ENCODE results near the gene TRNT1.

TRNT1 gene

GRCh38 chr3:3102751-3103150 is 24.0 kb upstream of the TRNT1 start:
- no peak for DNase-seq (ENCODE audit: low read depth)
- TF ChIP-seq CTCF (IDR thresholded peaks at IDR 0.05; ENCODE audit: control insufficient read depth, insufficient read depth, low read depth, low read length, missing control alignments): no peak
- no peak overlapping the region for H3K4me3 ChIP-seq (ENCODE audit: control insufficient read depth, low read depth, low read length)

GRCh38 chr3:3105246-3105645 is 21.5 kb upstream of the TRNT1 start:
- DNase-seq (ENCODE audit: low read depth): no peak
- no peak overlapping the region for H3K4me3 ChIP-seq (ENCODE audit: control insufficient read depth, low read depth, low read length)
- TF ChIP-seq CTCF (IDR thresholded peaks at IDR 0.05; ENCODE audit: control insufficient read depth, insufficient read depth, low read depth, low read length, missing control alignments): no peak

GRCh38 chr3:3105815-3106214 is 20.9 kb upstream of the TRNT1 start:
- TF ChIP-seq CTCF (IDR thresholded peaks at IDR 0.05; ENCODE audit: control insufficient read depth, insufficient read depth, low read depth, low read length, missing control alignments): no peak

GRCh38 chr3:3107181-3107580 is 19.6 kb upstream of the TRNT1 start:
- no peak overlapping the region for H3K4me3 ChIP-seq (ENCODE audit: control insufficient read depth, low read depth, low read length)
- no peak for DNase-seq (ENCODE audit: low read depth)
- no peak for TF ChIP-seq CTCF (IDR thresholded peaks at IDR 0.05; ENCODE audit: control insufficient read depth, insufficient read depth, low read depth, low read length, missing control alignments)

More at GRCh38 chr3:3105815-3106214, 20.9 kb upstream of the TRNT1 start:
- DNase-seq (ENCODE audit: low read depth): no peak
- no peak overlapping the region for H3K4me3 ChIP-seq (ENCODE audit: control insufficient read depth, low read depth, low read length)

GRCh38 chr3:3107858-3108257 is 18.9 kb upstream of the TRNT1 start:
- no peak for DNase-seq (ENCODE audit: low read depth)
- TF ChIP-seq CTCF (IDR thresholded peaks at IDR 0.05; ENCODE audit: control insufficient read depth, insufficient read depth, low read depth, low read length, missing control alignments): no peak
- H3K4me3 ChIP-seq (ENCODE audit: control insufficient read depth, low read depth, low read length): no peak overlapping the region

- no peak for TF ChIP-seq CTCF (IDR thresholded peaks at IDR 0.05; ENCODE audit: control insufficient read depth, insufficient read depth, low read depth, low read length, missing control alignments)
- no peak overlapping the region for H3K4me3 ChIP-seq (ENCODE audit: control insufficient read depth, low read depth, low read length)
- no peak for DNase-seq (ENCODE audit: low read depth)
These were observed 17.1 kb upstream of the TRNT1 start for GRCh38 chr3:3109407-3110298.
